ENCODE measurements around the gene GNAI2.

GNAI2 gene

GRCh38 chr3:50296721-50297383 is 60.8 kb downstream of the GNAI2 start:
- no peak overlapping the region for H3K9ac ChIP-seq (ENCODE audit: insufficient read length, low read depth)
- no peak for DNase-seq (ENCODE audit: low read depth, low spot score)
- TF ChIP-seq ZNF274 (IDR thresholded peaks at IDR 0.05; ENCODE audit: low read depth, low read length) (no peak), YY1 (IDR thresholded peaks at IDR 0.05; ENCODE audit: insufficient read depth, insufficient read length) (no peak), SUZ12 (IDR thresholded peaks at IDR 0.05; ENCODE audit: extremely low read depth, insufficient read depth, insufficient read length) (no peak)
- no peak overlapping the region for H3K4me3 ChIP-seq (ENCODE audit: insufficient read length, low read depth)
- H3K9me3 ChIP-seq (ENCODE audit: insufficient read depth, low read length), result no peaks in the 10 kb centered on the region
- H3K36me3 ChIP-seq (ENCODE audit: insufficient read depth, insufficient read length, low read length), result peaks cover 9% of the 10 kb centered on the region
- H3K4me1 ChIP-seq (ENCODE audit: insufficient read depth, insufficient read length), result peaks cover 11% of the 10 kb centered on the region
- H3K27me3 ChIP-seq (ENCODE audit: insufficient read depth, insufficient read length), result no peaks in the 10 kb centered on the region

- H3K4me3 ChIP-seq (ENCODE audit: insufficient read length, low read depth), result no peak overlapping the region
- no peak for TF ChIP-seq ZNF274 (IDR thresholded peaks at IDR 0.05; ENCODE audit: low read depth, low read length)
- no peak for TF ChIP-seq YY1 (IDR thresholded peaks at IDR 0.05; ENCODE audit: insufficient read depth, insufficient read length)
- peaks cover 9% of the 10 kb centered on the region for H3K36me3 ChIP-seq (ENCODE audit: insufficient read depth, insufficient read length, low read length)
- no peaks in the 10 kb centered on the region for H3K9me3 ChIP-seq (ENCODE audit: insufficient read depth, low read length)
- H3K9ac ChIP-seq (ENCODE audit: insufficient read length, low read depth), result peak overlapping the region; percentile 23
- H3K27me3 ChIP-seq (ENCODE audit: insufficient read depth, insufficient read length), result no peaks in the 10 kb centered on the region
- DNase-seq (ENCODE audit: low read depth, low spot score), result no peak
- H3K4me1 ChIP-seq (ENCODE audit: insufficient read depth, insufficient read length), result peaks cover 15% of the 10 kb centered on the region
Observed at GRCh38 chr3:50297384-50297775, 61.4 kb downstream of the GNAI2 start.

GRCh38 chr3:50297896-50298725 is 62.1 kb downstream of the GNAI2 start:
- Histone ChIP-seq H3K9me3 (ENCODE audit: insufficient read depth, low read length) (no peaks in the 10 kb centered on the region), H3K4me1 (ENCODE audit: insufficient read depth, insufficient read length) (peaks cover 18% of the 10 kb centered on the region), H3K27me3 (ENCODE audit: insufficient read depth, insufficient read length) (no peaks in the 10 kb centered on the region), H3K36me3 (ENCODE audit: insufficient read depth, insufficient read length, low read length) (peaks cover 9% of the 10 kb centered on the region), H3K4me3 (ENCODE audit: insufficient read length, low read depth) (peak overlapping the region; percentile 93), H3K9ac (ENCODE audit: insufficient read length, low read depth) (peak overlapping the region; percentile 95)
- TF ChIP-seq YY1 (IDR thresholded peaks at IDR 0.05; ENCODE audit: insufficient read depth, insufficient read length) (no peak), ZNF274 (IDR thresholded peaks at IDR 0.05; ENCODE audit: low read depth, low read length) (no peak), SUZ12 (IDR thresholded peaks at IDR 0.05; ENCODE audit: extremely low read depth, insufficient read depth, insufficient read length) (no peak)
- DNase-seq (ENCODE audit: low read depth, low spot score), result no peak

DNA sequence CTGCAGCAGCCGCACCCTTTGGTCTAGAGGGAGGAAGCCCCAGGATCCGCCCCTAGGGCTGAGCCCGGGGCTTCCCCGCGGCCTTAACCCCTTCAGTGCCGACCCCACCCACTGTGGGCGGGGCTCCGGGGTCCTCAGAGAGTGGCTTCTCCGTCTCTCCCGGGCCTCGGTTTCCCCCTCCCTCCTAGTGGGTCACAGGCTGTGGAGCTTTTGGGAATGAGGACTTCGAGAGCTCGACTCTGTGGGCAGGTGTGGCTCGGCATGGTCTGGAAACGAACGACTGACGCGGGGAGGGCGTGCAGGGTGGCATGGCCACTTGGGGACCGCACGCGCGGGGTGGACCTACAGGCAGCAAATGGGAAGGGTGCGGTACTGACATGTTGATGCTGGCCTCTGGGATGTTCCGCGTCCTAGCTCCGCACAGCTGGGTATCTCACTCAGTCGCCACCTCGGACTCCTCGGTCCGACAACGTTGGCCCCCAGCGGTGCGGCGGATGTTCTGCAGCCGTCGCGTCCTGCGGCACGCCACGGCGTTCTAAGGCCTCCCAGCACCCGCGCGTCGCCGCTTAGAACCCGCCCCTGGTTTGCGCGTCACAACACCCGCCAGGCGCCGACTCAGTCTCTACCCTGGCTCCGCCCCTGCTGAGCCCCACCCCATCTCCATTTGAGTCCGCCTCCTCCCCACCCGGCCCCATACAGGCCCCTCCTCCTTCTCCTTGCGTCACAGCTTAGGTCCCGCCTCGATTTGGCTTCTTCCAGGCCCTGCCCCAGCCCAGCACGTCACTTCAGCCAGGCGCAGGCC is 63.0 kb downstream of the GNAI2 start, which contains the start of the genes HYAL3 and NAA80:
TSS of gene HYAL3 (minus strand) at position 570 of the 802 bp plus-strand sequence. CDS start 3,803 bp downstream, outside the sequence.
TSS of gene NAA80 (minus strand) at position 570 of the 802 bp plus-strand sequence. CDS start 1,942 bp downstream, outside the sequence.
- no peaks in the 10 kb centered on the region for H3K9me3 ChIP-seq (ENCODE audit: insufficient read depth, low read length)
- peak within 1 kb of the TSS; percentile 95 for H3K9ac ChIP-seq (ENCODE audit: insufficient read length, low read depth)
- TF ChIP-seq YY1 (IDR thresholded peaks at IDR 0.05; ENCODE audit: insufficient read depth, insufficient read length) (no peak), SUZ12 (IDR thresholded peaks at IDR 0.05; ENCODE audit: extremely low read depth, insufficient read depth, insufficient read length) (no peak)
- H3K4me1 ChIP-seq (ENCODE audit: insufficient read depth, insufficient read length), result peaks cover 20% of the 10 kb centered on the region
- no peaks in the 10 kb centered on the region for H3K27me3 ChIP-seq (ENCODE audit: insufficient read depth, insufficient read length)
- peak; percentile 99 for DNase-seq (ENCODE audit: low read depth, low spot score)
- H3K4me3 ChIP-seq (ENCODE audit: insufficient read length, low read depth), result peak within 1 kb of the TSS; percentile 93
- peaks cover 9% of the 10 kb centered on the region for H3K36me3 ChIP-seq (ENCODE audit: insufficient read depth, insufficient read length, low read length)

DNA sequence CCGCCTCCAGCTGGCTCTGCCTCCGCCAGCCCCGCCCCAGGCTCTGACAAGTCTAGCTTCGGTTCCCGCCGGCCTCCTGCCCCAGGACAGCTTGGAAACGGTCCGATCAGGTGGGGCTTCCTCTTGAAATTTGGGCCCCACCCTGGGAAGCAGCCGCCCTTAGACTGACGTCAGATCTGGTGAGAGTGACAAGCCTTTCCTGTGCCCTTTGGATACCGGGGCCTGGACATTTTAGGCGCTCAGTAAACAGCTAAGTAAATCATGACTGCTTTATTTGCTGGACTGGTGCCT is 63.6 kb downstream of the GNAI2 start:
- Histone ChIP-seq H3K36me3 (ENCODE audit: insufficient read depth, insufficient read length, low read length) (peaks cover 9% of the 10 kb centered on the region), H3K4me3 (ENCODE audit: insufficient read length, low read depth) (peak overlapping the region; percentile 21), H3K4me1 (ENCODE audit: insufficient read depth, insufficient read length) (peaks cover 20% of the 10 kb centered on the region), H3K9me3 (ENCODE audit: insufficient read depth, low read length) (no peaks in the 10 kb centered on the region), H3K27me3 (ENCODE audit: insufficient read depth, insufficient read length) (no peaks in the 10 kb centered on the region), H3K9ac (ENCODE audit: insufficient read length, low read depth) (peak overlapping the region; percentile 75)
- TF ChIP-seq ZNF274 (IDR thresholded peaks at IDR 0.05; ENCODE audit: low read depth, low read length) (no peak), SUZ12 (IDR thresholded peaks at IDR 0.05; ENCODE audit: extremely low read depth, insufficient read depth, insufficient read length) (no peak), YY1 (IDR thresholded peaks at IDR 0.05; ENCODE audit: insufficient read depth, insufficient read length) (no peak)
- no peak for DNase-seq (ENCODE audit: low read depth, low spot score)

GRCh38 chr3:50299929-50300680 is 64.1 kb downstream of the GNAI2 start:
- Histone ChIP-seq H3K9me3 (ENCODE audit: insufficient read depth, low read length) (no peaks in the 10 kb centered on the region), H3K27me3 (ENCODE audit: insufficient read depth, insufficient read length) (no peaks in the 10 kb centered on the region), H3K4me1 (ENCODE audit: insufficient read depth, insufficient read length) (peaks cover 20% of the 10 kb centered on the region), H3K4me3 (ENCODE audit: insufficient read length, low read depth) (peak overlapping the region; percentile 21), H3K9ac (ENCODE audit: insufficient read length, low read depth) (peak overlapping the region; percentile 75), H3K36me3 (ENCODE audit: insufficient read depth, insufficient read length, low read length) (peaks cover 9% of the 10 kb centered on the region)
- no peak for TF ChIP-seq YY1 (IDR thresholded peaks at IDR 0.05; ENCODE audit: insufficient read depth, insufficient read length)
- TF ChIP-seq SUZ12 (IDR thresholded peaks at IDR 0.05; ENCODE audit: extremely low read depth, insufficient read depth, insufficient read length), result no peak
- no peak for TF ChIP-seq ZNF274 (IDR thresholded peaks at IDR 0.05; ENCODE audit: low read depth, low read length)
- no peak for DNase-seq (ENCODE audit: low read depth, low spot score)
